ENCODE data around the gene CLTC. TPM values are rescaled to one million over a fixed set of nuclear protein-coding genes. Genes with fewer than 3 reads are reported as not detected.

CLTC gene
- total and polyA plus RNA-seq, 10 of the 15 experiments (the other 5 are each of a cell fraction or from before 2014, with no cell fraction given): 77.5 to 188 (median 129) TPM

DNA sequence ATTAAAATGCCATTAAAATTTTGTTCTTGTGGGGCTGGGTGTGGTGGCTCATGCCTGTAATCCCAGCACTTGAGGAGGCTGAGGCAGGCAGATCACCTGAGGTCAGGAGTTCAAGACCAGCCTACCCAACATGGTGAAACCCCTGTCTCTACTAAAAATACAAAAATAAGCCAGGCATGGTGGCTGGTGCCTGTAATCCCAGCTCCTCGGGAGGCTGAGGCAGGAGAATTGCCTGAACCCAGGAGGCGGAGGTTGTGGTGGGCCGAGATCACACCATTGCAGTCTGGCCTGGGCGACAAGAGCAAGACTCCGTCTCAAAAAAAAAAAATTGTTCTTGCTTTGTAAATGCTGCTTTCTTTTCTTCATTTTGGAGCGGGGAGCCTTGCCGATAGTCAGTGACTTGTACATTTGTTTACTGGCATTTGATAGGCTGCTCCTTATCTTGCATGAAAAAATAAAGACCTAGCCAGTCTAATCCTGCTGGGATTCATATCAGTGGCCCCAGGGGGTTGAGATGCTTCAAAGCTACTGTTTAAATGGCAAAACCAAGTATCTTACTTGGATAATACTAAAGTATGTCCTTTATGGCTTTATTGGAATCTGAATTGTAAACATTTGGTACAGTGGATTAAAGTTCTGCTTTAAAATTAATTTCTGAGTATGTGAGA lies 3.3 kb upstream of the CLTC start:
- Histone ChIP-seq H2AFZ (ENCODE audit: control insufficient read depth, low read depth, low read length) (no peak overlapping the region), H3K79me2 (ENCODE audit: control insufficient read depth, insufficient read depth, low read length) (peaks cover 37% of the 10 kb centered on the region), H4K20me1 (ENCODE audit: control insufficient read depth, insufficient read depth) (no peaks in the 10 kb centered on the region; the same call in 1 of the 2 replicates), H3K4me1 (ENCODE audit: control insufficient read depth, insufficient read depth, low read length) (peaks cover 4% of the 10 kb centered on the region; the same call in 1 of the 2 replicates), H3K9ac (ENCODE audit: control insufficient read depth, insufficient read depth, low read length) (no peak overlapping the region), H3K9me3 (replicated peaks; ENCODE audit: control insufficient read depth, insufficient read depth, low read length) (no peaks in the 10 kb centered on the region), H3K4me3 (no peak overlapping the region), H3K4me2 (ENCODE audit: control insufficient read depth, insufficient read depth) (no peak overlapping the region), H3K27ac (ENCODE audit: control insufficient read depth, insufficient read depth) (no peak overlapping the region), H3K36me3 (ENCODE audit: control insufficient read depth in 2 of 2, insufficient read depth in 2 of 2, low read length in 1 of 2) (no peaks in the 10 kb centered on the region), H3K27me3 (replicated peaks in 1 of 2; ENCODE audit: control insufficient read depth in 2 of 2, insufficient read depth in 2 of 2, low read length in 1 of 2) (no peaks in the 10 kb centered on the region)
- ChIA-PET SMC1A (ENCODE audit: uncharacterized antibody, unreplicated experiment) (interaction anchor here (8.1 kb wide), 1 partner anchor 54 kb away, joined by 70 read pairs; no protein-coding TSS in a partner anchor), CTCF (interaction anchor here (1.1 to 1.4 kb wide), 2 partner anchors 44 to 95 kb away, joined by 3 to 4 read pairs; no protein-coding TSS in a partner anchor), RAD21 (ENCODE audit: unreplicated experiment) (interaction anchor here (1.4 to 4.1 kb wide), 2 partner anchors 26 to 53 kb away, joined by 3 to 25 read pairs; no protein-coding TSS in a partner anchor), POLR2A (interaction anchor here (0.9 to 9.4 kb wide), 2 partner anchors 11 to 22 kb away, joined by 3 to 111 read pairs; no protein-coding TSS in a partner anchor)
- intact Hi-C loops (cut with micrococcal nuclease; ENCODE audit: unreplicated experiment): no loop called here
- TF ChIP-seq TCF7 (IDR thresholded peaks at IDR 0.05; ENCODE audit: borderline replicate concordance) (no peak), ESRRA (IDR thresholded peaks at IDR 0.05; ENCODE audit: low read length) (no peak), RELA (IDR thresholded peaks at IDR 0.05; ENCODE audit: borderline replicate concordance, partially characterized antibody) (no peak), SIN3A (IDR thresholded peaks at IDR 0.05; ENCODE audit: low read depth, low read length) (no peak), IRF5 (IDR thresholded peaks at IDR 0.05; ENCODE audit: borderline replicate concordance) (no peak), POU2F2 (IDR thresholded peaks at IDR 0.05; ENCODE audit: borderline replicate concordance, low read depth, low read length) (no peak), MLLT1 (IDR thresholded peaks at IDR 0.05) (0 out of 2 replicates have a peak, but pooled peaks have one; percentile 29), IKZF1 (conservative IDR thresholded peaks at IDR 0.05) (no peak)
- no peak for FAIRE-seq
- in situ Hi-C loops (cut with MboI): no loop called here
- no peak for ATAC-seq
- 89% methylated on average over 7 of the region's 7 CpGs for WGBS (ENCODE audit: insufficient coverage, insufficient replicate concordance, low lambda C conversion rate, missing lambda C conversion rate)
- BruUV-seq (replicated peaks): no TSS peak
- no peak for DNase-seq (ENCODE audit: low read depth, low spot score)
